Astrocyte of the spinal cord (primary cell): ENCODE measurements around the gene SMARCC2.

ENCODE experiments used
- DNase-seq: peaks from one replicate; pipeline ENCODE4 v3.0.0; 2011; ENCODE audit warnings: low read depth, low spot score
- H3K4me3 ChIP-seq: 2 replicates; pipeline ENCODE4 v1.5.1; 2011; ENCODE audit warnings: low read depth, mild to moderate bottlenecking, low read length, moderate library complexity
- in situ Hi-C: cut with HindIII; loops from 2 replicates; pipeline ENCODE4 v1.10.0; 2017; ENCODE audit warnings: low sequenced_read_pairs
- TF ChIP-seq, protein P1 (sequence below): IDR thresholded peaks from 2 replicates; pipeline ENCODE4 v1.5.1; 2012; ENCODE audit warnings: low read depth, mild to moderate bottlenecking, low read length, inconsistent platforms

Gene SMARCC2

DNA sequence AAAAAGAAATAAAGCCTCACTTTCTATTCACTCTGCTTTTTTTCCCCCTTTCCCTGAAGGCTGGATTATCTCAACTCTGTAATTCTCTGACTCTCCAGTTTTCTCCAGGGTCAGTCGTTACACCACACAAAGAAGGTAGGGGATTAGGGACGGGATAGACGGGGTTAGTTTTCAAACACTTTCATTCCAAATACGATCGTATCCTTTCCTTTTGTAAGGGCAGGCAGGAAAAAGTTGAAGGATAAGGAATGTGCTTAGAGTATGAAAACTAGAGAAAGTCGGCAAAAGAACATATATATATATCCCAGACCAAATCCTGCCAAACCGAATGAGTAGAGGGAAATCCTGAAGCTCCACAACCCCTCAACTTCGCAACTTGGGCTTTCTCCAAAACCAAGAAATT is 61.8 kb downstream of the SMARCC2 start:
- TF ChIP-seq, protein P1, sequence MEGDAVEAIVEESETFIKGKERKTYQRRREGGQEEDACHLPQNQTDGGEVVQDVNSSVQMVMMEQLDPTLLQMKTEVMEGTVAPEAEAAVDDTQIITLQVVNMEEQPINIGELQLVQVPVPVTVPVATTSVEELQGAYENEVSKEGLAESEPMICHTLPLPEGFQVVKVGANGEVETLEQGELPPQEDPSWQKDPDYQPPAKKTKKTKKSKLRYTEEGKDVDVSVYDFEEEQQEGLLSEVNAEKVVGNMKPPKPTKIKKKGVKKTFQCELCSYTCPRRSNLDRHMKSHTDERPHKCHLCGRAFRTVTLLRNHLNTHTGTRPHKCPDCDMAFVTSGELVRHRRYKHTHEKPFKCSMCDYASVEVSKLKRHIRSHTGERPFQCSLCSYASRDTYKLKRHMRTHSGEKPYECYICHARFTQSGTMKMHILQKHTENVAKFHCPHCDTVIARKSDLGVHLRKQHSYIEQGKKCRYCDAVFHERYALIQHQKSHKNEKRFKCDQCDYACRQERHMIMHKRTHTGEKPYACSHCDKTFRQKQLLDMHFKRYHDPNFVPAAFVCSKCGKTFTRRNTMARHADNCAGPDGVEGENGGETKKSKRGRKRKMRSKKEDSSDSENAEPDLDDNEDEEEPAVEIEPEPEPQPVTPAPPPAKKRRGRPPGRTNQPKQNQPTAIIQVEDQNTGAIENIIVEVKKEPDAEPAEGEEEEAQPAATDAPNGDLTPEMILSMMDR: no peak
- no peak for DNase-seq
- H3K4me3 ChIP-seq: peak overlapping the region; percentile 93
- in situ Hi-C loops: no loop called here

DNA sequence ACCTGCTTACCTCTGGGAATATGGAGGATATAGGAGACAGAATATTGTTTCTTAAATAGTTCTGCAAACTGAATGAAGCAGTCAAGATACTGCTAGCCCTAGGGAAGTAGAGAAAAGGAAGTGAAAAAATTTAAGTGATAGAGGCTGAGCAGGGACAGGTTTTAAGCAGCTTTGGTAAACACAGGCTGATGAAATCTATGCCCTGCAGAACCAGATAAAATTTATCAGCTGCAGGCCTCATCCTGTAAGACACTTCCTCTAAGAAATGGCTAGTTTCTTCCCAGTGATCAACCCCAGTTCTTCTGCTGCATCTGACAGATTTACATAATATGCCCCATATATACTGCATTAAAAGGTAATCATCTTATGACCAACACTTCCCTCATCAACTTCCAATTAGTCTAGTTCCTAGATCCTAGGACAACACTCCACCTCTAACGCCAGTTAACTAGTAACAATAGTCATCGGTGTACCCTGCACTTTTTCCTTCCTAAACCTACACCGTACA is 62.5 kb downstream of the SMARCC2 start:
- no peak for DNase-seq
- in situ Hi-C loops: no loop called here
- TF ChIP-seq, protein P1: no peak
- H3K4me3 ChIP-seq: no peak overlapping the region

DNA sequence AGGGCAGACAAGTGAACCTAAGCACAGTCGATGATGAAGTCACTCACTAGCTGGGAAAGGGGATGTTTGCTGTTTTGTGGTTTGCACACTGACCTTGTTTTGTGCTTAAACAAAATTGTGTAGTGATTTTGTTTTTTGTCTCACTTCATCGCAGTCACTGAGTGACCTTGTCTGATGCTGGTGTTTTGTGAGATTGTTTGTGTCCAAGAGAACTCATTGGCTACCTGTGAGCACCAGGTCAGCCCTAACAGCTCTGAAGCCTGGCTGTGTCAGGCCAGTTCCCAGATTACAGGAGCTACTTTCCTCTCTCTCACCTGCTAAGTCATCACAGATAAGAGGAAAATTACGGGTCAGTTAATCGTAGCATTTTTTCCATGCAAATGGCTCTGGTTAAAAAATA is 65.2 kb downstream of the SMARCC2 start:
- TF ChIP-seq, protein P1: no peak
- no peak overlapping the region for H3K4me3 ChIP-seq
- in situ Hi-C loops: no loop called here
- no peak for DNase-seq

DNA sequence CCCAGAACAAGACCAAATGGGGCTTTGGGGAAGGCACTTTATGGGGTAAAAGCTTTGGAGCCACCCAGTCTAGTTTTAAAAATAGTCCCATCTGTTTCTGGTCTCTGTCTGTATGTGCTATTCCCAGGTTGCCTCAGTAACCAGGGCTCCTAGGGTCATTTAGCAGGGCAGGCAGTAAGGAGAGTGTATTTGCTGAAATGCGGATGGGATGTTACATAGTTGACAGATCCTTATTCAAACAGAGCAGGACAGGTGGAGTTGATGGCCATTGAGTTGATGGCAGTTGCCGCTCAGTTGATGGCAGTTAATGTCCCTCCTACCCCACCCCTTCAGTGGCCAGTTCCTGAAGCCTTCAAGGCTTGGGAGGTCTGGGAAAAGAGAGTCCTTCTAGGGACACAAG is 66.6 kb downstream of the SMARCC2 start:
- H3K4me3 ChIP-seq: no peak overlapping the region
- no peak for DNase-seq
- TF ChIP-seq, protein P1: no peak
- in situ Hi-C loops: no loop called here

DNA sequence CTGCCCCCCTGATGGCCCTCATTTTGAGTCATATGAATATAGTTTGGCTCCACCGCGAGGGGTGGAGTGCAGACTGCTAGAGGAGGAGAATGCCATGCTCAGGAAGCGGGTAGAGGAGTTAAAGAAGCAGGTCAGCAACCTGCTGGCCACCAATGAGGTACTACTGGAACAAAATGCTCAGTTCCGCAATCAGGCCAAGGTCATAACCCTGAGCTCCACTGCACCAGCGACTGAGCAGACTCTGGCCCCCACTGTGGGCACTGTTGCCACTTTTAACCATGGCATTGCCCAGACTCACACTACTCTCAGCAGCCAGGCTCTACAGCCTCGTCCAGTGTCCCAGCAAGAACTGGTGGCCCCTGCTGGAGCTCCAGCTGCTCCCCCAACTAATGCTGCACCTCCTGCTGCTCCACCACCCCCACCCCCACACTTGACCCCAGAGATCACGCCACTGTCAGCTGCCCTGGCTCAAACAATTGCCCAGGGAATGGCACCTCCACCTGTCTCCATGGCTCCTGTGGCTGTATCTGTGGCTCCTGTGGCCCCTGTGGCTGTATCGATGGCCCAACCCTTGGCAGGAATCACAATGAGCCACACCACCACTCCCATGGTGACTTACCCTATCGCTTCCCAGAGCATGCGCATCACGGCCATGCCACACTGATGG is 67.9 kb downstream of the SMARCC2 start:
- TF ChIP-seq, protein P1: no peak
- DNase-seq: no peak
- no peak overlapping the region for H3K4me3 ChIP-seq
- in situ Hi-C loops: no loop called here

DNA sequence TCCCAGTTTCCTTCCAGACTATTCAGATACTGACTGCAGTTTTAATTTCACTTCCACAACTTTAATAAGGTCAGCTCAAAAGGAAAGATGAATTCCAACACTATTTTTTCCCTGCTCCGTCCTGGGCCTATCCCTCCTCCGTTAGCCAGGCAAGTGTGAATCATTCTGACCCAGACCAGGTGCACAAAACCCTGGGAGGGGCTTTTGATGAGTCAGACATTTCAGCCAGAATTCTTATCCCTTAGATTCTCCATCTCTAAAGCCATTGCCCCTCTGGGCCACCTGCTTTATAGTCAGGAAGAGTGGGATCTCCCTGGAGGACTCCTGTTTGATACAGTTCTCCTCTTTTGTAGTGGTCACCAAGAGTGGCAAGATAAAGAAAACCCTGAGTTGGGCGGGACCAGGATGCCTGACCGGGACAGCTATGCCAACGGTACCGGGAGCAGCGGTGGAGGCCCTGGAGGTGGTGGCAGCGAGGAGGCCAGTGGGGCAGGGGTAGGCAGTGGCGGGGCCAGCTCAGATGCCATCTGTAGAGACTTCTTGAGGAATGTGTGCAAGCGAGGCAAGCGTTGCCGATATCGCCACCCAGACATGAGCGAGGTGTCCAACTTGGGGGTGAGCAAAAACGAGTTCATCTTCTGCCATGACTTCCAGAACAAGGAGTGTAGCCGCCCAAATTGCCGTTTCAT is 69.0 kb downstream of the SMARCC2 start:
- in situ Hi-C loops: no loop called here
- DNase-seq: no peak
- H3K4me3 ChIP-seq: no peak overlapping the region
- TF ChIP-seq, protein P1: no peak
